Astrocyte (in vitro differentiated cells and primary cell): ENCODE measurements around the gene ARG1. TPM values are rescaled to one million over a fixed set of nuclear protein-coding genes. Genes with fewer than 3 reads are reported as not detected.

ENCODE experiments used
- DNase-seq: peaks from one replicate; pipeline ENCODE4 v3.0.0-alpha.2; 2010; ENCODE audit warnings: low read depth
- FAIRE-seq: peaks from 2 replicates; lab custom pipeline; 2011; peaks lifted over from hg19 to GRCh38; lab: Jason Lieb, UNC
- H2AFZ ChIP-seq: 2 replicates; pipeline ENCODE4 v1.6.0; 2012; ENCODE audit warnings: low read depth, low read length, inconsistent platforms
- H3K27ac ChIP-seq: 2 replicates; pipeline ENCODE4 v1.5.1; 2011; ENCODE audit warnings: low read depth, low read length, inconsistent platforms
- H3K27me3 ChIP-seq: 2 replicates; pipeline ENCODE4 v1.6.0; 2011; ENCODE audit warnings: low read length, inconsistent platforms; ENCODE audit not compliant: insufficient read depth
- H3K36me3 ChIP-seq: 2 replicates; pipeline ENCODE4 v1.5.1; 2011; ENCODE audit warnings: low read length, inconsistent platforms; ENCODE audit not compliant: insufficient read depth
- H3K4me1 ChIP-seq: 2 replicates; pipeline ENCODE4 v1.5.1; 2011; ENCODE audit warnings: low read length, inconsistent platforms; ENCODE audit not compliant: insufficient read depth
- H3K4me2 ChIP-seq: 2 replicates; pipeline ENCODE4 v1.6.0; 2012; ENCODE audit warnings: low read length, inconsistent platforms
- H3K4me3 ChIP-seq: 2 replicates; pipeline ENCODE4 v1.5.1; 2011; ENCODE audit warnings: low read depth, mild to moderate bottlenecking, low read length, inconsistent platforms; ENCODE audit not compliant: insufficient read depth
- H3K79me2 ChIP-seq: 2 replicates; pipeline ENCODE4 v1.6.0; 2012; ENCODE audit warnings: mild to moderate bottlenecking, low read length, inconsistent platforms; ENCODE audit not compliant: insufficient read depth
- H3K9ac ChIP-seq: 2 replicates; pipeline ENCODE4 v1.6.0; 2012; ENCODE audit warnings: mild to moderate bottlenecking, low read length, inconsistent platforms
- H3K9me3 ChIP-seq: 2 replicates; pipeline ENCODE4 v1.5.1; 2012; ENCODE audit warnings: low read depth, mild to moderate bottlenecking, low read length, inconsistent platforms; ENCODE audit not compliant: insufficient read depth
- H4K20me1 ChIP-seq: 2 replicates; pipeline ENCODE4 v1.6.0; 2012; ENCODE audit warnings: low read length, inconsistent platforms; ENCODE audit not compliant: insufficient read depth
- H3K27ac Mint-ChIP-seq: one replicate; pipeline ENCODE4 v1.8.0; 2021; ENCODE audit warnings: mild to moderate bottlenecking, mixed read lengths; ENCODE audit not compliant: unreplicated experiment
- H3K27me3 Mint-ChIP-seq: one replicate; pipeline ENCODE4 v1.8.0; 2021; ENCODE audit warnings: low read depth, mixed read lengths; ENCODE audit not compliant: unreplicated experiment
- H3K36me3 Mint-ChIP-seq: one replicate; pipeline ENCODE4 v1.8.0; 2021; ENCODE audit warnings: low read depth, mixed read lengths; ENCODE audit not compliant: unreplicated experiment
- H3K4me1 Mint-ChIP-seq: one replicate; pipeline ENCODE4 v1.8.0; 2021; ENCODE audit warnings: low read depth, mixed read lengths; ENCODE audit not compliant: unreplicated experiment
- H3K4me3 Mint-ChIP-seq: one replicate; pipeline ENCODE4 v1.8.0; 2021; ENCODE audit warnings: mild to moderate bottlenecking, moderate library complexity, mixed read lengths; ENCODE audit not compliant: unreplicated experiment
- H3K9me3 Mint-ChIP-seq: one replicate; pipeline ENCODE4 v1.8.0; 2021; ENCODE audit warnings: mild to moderate bottlenecking, mixed read lengths; ENCODE audit not compliant: unreplicated experiment
- CTCF ChIP-seq: IDR thresholded peaks from 2 replicates; pipeline ENCODE4 v1.5.1; 2011; ENCODE audit warnings: low read depth, mild to moderate bottlenecking, inconsistent platforms, low read length, moderate library complexity; ENCODE audit not compliant: insufficient read depth
- EZH2 ChIP-seq: IDR thresholded peaks from 2 replicates; pipeline ENCODE4 v1.6.1; 2012; ENCODE audit warnings: mild to moderate bottlenecking, low read length, inconsistent platforms; ENCODE audit not compliant: insufficient read depth
- total RNA-seq: library from RNA; stranded (reverse); gene quantifications from 2 replicates; pipeline ENCODE4 v1.2.1, GENCODE V29; 2021

Gene ARG1
- total RNA-seq, 1 donor from 2014 or later: not detected

GRCh38 chr6:131627724-131628682, 55.0 kb downstream of the ARG1 start, which contains the start of gene MED23:
Gene MED23 (minus strand): TSS chr6:131628242. CDS start chr6:131628049, 193 bp downstream.
- Histone ChIP-seq H3K79me2 (peaks cover 21% of the 10 kb centered on the region), H3K9me3 (no peaks in the 10 kb centered on the region), H2AFZ (peak within 1 kb of the TSS; percentile 82), H3K36me3 (peaks cover 15% of the 10 kb centered on the region), H3K4me1 (peaks cover 2% of the 10 kb centered on the region), H3K4me3 (peak within 1 kb of the TSS; percentile 86), H4K20me1 (no peaks in the 10 kb centered on the region), H3K27me3 (no peaks in the 10 kb centered on the region), H3K4me2 (peak within 1 kb of the TSS; percentile 78), H3K9ac (peak within 1 kb of the TSS; percentile 86), H3K27ac (peak within 1 kb of the TSS; percentile 75)
- TF ChIP-seq CTCF: peak; percentile 86
- no peak for TF ChIP-seq EZH2
- FAIRE-seq (no peak), DNase-seq (peak; percentile 89)
- H3K27ac Mint-ChIP-seq: peak within 1 kb of the TSS; percentile 84
- no peaks in the 10 kb centered on the region for H3K27me3 Mint-ChIP-seq
- H3K4me3 Mint-ChIP-seq: peak within 1 kb of the TSS; percentile 99
- H3K9me3 Mint-ChIP-seq: no peaks in the 10 kb centered on the region
- peaks cover 1% of the 10 kb centered on the region for H3K36me3 Mint-ChIP-seq
- H3K4me1 Mint-ChIP-seq: peaks cover 6% of the 10 kb centered on the region

GRCh38 chr6:131628726-131629125, 55.7 kb downstream of the ARG1 start:
- Mint-ChIP-seq H3K36me3 (peaks cover 1% of the 10 kb centered on the region), H3K4me1 (peaks cover 6% of the 10 kb centered on the region), H3K4me3 (no peak overlapping the region), H3K27me3 (no peaks in the 10 kb centered on the region), H3K27ac (no peak overlapping the region), H3K9me3 (no peaks in the 10 kb centered on the region)
- Histone ChIP-seq H3K4me3 (peak overlapping the region; percentile 86), H2AFZ (no peak overlapping the region), H3K9ac (no peak overlapping the region), H3K9me3 (no peaks in the 10 kb centered on the region), H3K4me2 (no peak overlapping the region), H3K4me1 (peaks cover 2% of the 10 kb centered on the region), H3K27me3 (no peaks in the 10 kb centered on the region), H4K20me1 (no peaks in the 10 kb centered on the region), H3K27ac (no peak overlapping the region), H3K79me2 (peaks cover 21% of the 10 kb centered on the region), H3K36me3 (peaks cover 8% of the 10 kb centered on the region)
- DNase-seq (no peak), FAIRE-seq (no peak)
- TF ChIP-seq EZH2: no peak
- no peak for TF ChIP-seq CTCF

GRCh38 chr6:131629651-131630050, 56.6 kb downstream of the ARG1 start:
- peaks cover 2% of the 10 kb centered on the region for H3K4me1 ChIP-seq
- H3K4me2 ChIP-seq: no peak overlapping the region
- DNase-seq (no peak), FAIRE-seq (no peak)
- Mint-ChIP-seq H3K4me1 (peaks cover 6% of the 10 kb centered on the region), H3K9me3 (no peaks in the 10 kb centered on the region), H3K36me3 (peaks cover under 1% of the 10 kb centered on the region), H3K27me3 (no peaks in the 10 kb centered on the region), H3K4me3 (no peak overlapping the region), H3K27ac (no peak overlapping the region)
- H3K79me2 ChIP-seq: peaks cover 21% of the 10 kb centered on the region
- no peak for TF ChIP-seq CTCF
- no peak for TF ChIP-seq EZH2
- no peaks in the 10 kb centered on the region for H3K9me3 ChIP-seq
- no peak overlapping the region for H3K4me3 ChIP-seq
- no peak overlapping the region for H3K27ac ChIP-seq
- H3K27me3 ChIP-seq: no peaks in the 10 kb centered on the region
- no peak overlapping the region for H2AFZ ChIP-seq
- no peaks in the 10 kb centered on the region for H3K36me3 ChIP-seq
- H4K20me1 ChIP-seq: no peaks in the 10 kb centered on the region
- H3K9ac ChIP-seq: no peak overlapping the region
